H7 (cell line): Measurements from ENCODE around the gene SCYL3. TPM values are rescaled to one million over a fixed set of nuclear protein-coding genes. Genes with fewer than 3 reads are reported as not detected.
"Not testable (repeated sequence)": the region's sequence is repeated elsewhere in the genome, so short reads cannot be mapped to it uniquely, and the experiment has no call there.

Experiments
- DNase-seq: peaks from one replicate; pipeline ENCODE4 v3.0.0; 2012
- H3K27me3 ChIP-seq: 2 replicates; pipeline ENCODE4 v1.6.0; 2011; ENCODE audit warnings: mild to moderate bottlenecking, low read length; ENCODE audit not compliant: control insufficient read depth, insufficient read depth
- H3K36me3 ChIP-seq: replicated peaks from 2 replicates; pipeline ENCODE4 v1.5.1; 2011; ENCODE audit warnings: low read length; ENCODE audit not compliant: control insufficient read depth, insufficient read depth
- H3K4me3 ChIP-seq: 2 replicates; pipeline ENCODE4 v1.5.1; 2011; ENCODE audit warnings: low read depth, mild to moderate bottlenecking, control low read depth, low read length, moderate library complexity; ENCODE audit not compliant: insufficient read depth
- total RNA-seq: library from RNA; depleted of rRNA; stranded (reverse); fragments of >200 nt; shearing (Covaris generic); gene quantifications from 2 replicates; pipeline ENCODE4 v1.2.3, GENCODE V29; 2014

The SCYL3 gene
- total RNA-seq, 1 experiment from 2014 or later, result 5.9 TPM

GRCh38 chr1:169869426-169869825 is 24.3 kb downstream of the SCYL3 start:
- H3K4me3 ChIP-seq, result no peak overlapping the region
- no peak for DNase-seq
- H3K36me3 ChIP-seq, result peaks cover 23% of the 10 kb centered on the region

DNA sequence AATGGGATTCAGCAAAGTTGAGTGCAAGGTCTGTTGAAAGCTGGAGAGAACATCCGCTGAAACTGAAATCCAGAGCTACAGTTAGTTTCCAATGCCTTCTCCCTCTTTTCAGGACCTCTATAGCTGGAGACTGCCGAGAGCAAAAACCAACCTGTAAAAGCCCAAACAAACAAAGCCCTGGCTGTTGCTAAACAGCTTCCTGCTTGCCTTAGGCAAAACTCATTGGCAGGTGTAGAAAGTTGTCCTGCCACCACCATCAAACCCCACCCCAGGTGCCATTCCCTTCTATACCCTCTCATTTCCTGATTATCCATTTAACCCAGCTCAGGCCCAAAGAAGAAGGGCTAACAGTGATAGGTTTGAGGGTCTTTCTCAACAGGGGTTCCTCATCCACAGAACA is 24.7 kb downstream of the SCYL3 start:
- DNase-seq, result no peak
- Histone ChIP-seq H3K4me3 (no peak overlapping the region), H3K36me3 (peaks cover 19% of the 10 kb centered on the region), H3K27me3 (no peaks in the 10 kb centered on the region)

More at GRCh38 chr1:169869426-169869825, 24.3 kb downstream of the SCYL3 start:
- no peaks in the 10 kb centered on the region for H3K27me3 ChIP-seq

DNA sequence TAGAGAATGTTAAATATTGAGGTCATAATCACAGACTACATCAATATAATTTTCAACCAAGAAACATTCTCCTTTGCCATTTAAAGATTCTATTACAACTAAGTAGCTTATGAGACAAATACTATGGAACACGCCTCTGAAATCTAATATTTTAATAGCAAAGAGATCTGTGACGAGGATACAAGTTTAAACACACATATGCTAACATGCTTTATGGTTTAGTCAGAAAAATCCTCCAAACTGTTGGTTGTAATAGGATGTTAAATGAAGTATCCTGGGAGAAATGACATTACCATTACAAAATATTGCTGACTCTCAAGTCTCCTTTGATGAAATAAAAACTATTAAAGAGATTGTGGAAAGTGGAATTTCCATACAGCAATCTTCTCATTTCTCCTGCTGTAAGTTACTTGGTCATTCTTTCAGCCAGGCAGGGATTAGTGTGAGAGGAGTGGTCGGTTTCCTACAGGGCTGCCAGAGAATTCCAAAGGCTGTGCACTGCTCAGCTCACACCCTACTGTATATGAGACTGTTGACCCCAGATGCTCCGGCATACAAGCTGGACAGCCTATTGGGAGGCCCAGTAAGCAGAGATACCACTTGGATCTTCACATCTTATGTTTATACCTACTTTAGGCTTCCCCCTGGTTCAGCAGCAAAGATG is 26.6 kb downstream of the SCYL3 start:
- no peak for DNase-seq
- H3K36me3 ChIP-seq, result peaks cover 9% of the 10 kb centered on the region
- no peak overlapping the region for H3K4me3 ChIP-seq
- H3K27me3 ChIP-seq, result no peaks in the 10 kb centered on the region

DNA sequence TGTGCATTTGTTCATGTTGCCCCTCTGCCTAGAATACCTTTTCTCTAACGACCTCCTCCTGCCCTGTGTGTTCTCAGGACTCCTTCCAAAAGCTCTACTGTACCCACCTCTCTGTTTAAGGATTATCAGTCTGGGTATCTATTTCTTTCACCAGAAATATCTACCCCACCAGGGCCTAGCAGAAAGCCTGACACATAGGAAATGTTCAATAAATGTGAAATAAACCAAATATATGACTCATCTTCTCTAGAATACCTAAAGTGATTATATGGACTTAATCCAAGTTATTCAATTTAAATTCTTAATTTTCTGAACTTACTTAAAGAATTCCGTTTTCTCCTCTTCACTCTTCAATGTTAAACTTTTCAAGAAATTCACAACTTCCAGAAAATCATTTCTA is 27.1 kb downstream of the SCYL3 start:
- Histone ChIP-seq H3K27me3 (no peaks in the 10 kb centered on the region), H3K4me3 (no peak overlapping the region), H3K36me3 (peaks cover 7% of the 10 kb centered on the region)
- DNase-seq, result no peak

DNA sequence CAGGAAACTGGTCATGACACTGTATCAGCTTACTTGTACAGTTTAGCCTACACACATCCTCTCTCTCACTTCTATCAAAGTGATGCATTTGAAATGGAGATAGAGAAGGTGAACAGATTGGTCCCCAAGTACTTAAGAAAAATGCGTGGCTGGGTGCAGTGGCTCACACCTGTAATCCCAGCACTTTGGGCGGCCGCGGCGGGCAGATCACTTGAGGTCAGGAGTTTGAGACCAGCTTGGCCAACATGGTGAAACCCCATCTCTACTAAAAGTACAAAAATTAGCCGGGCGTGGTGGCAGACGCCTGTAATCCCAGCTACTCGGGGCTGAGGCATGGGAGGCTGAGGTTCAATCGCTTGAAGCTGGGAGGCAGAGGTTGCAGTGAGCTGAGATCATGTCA is 29.2 kb downstream of the SCYL3 start:
- H3K36me3 ChIP-seq, DNase-seq, H3K4me3 ChIP-seq, H3K27me3 ChIP-seq: not testable (repeated sequence)

DNA sequence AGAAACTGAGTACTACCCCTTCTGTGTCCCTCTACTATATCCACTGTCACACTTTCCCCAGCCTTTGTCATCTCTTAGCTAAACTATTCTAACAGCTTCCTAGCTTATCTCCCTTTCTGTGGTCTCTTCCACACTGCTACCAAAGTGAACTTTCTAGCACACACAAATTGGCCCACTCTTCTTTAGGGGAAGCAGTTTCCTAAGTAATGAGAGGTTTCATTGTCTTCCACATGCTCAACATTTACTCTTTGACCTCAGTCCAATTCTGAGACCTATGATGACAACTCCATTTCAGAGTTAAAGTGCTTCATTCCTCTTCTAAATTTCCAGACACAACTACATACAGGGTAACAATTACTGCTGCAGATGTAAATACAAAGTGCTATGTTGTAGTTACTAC is 32.9 kb downstream of the SCYL3 start:
- Histone ChIP-seq H3K36me3 (peaks cover 2% of the 10 kb centered on the region), H3K4me3 (no peak overlapping the region), H3K27me3 (no peaks in the 10 kb centered on the region)
- no peak for DNase-seq

- no peak for DNase-seq
- Histone ChIP-seq H3K4me3 (no peak overlapping the region), H3K36me3 (peaks cover 3% of the 10 kb centered on the region), H3K27me3 (no peaks in the 10 kb centered on the region)
These were observed 33.5 kb downstream of the SCYL3 start for GRCh38 chr1:169860187-169860586.

GRCh38 chr1:169859001-169859400 is 34.7 kb downstream of the SCYL3 start:
- DNase-seq, result no peak
- no peaks in the 10 kb centered on the region for H3K27me3 ChIP-seq
- H3K36me3 ChIP-seq, result peaks cover 6% of the 10 kb centered on the region
- no peak overlapping the region for H3K4me3 ChIP-seq

DNA sequence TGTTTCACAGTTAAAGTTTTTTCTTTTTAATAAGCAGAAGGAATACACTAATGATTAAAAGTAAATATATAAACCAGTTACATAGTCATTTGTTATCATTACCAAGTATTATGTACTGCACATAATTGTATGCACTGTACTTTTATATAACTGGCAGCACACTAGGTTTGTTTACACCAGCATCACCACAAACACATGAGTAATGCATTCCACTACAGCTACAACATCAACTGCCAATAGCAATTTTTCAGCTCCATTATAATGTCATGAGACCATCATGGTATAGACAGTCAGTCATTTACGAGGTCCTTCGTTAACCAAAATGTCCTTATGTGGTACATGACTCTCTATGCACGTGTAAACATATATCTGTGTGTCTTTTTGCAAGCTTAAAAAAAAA is 35.2 kb downstream of the SCYL3 start:
- no peak for DNase-seq
- H3K27me3 ChIP-seq, result no peaks in the 10 kb centered on the region
- H3K4me3 ChIP-seq, result no peak overlapping the region
- peaks cover 7% of the 10 kb centered on the region for H3K36me3 ChIP-seq

- peaks cover 13% of the 10 kb centered on the region for H3K36me3 ChIP-seq
- H3K4me3 ChIP-seq, result no peak overlapping the region
- DNase-seq, result no peak
- no peaks in the 10 kb centered on the region for H3K27me3 ChIP-seq
These were observed 40.4 kb downstream of the SCYL3 start for GRCh38 chr1:169853341-169853740.

DNA sequence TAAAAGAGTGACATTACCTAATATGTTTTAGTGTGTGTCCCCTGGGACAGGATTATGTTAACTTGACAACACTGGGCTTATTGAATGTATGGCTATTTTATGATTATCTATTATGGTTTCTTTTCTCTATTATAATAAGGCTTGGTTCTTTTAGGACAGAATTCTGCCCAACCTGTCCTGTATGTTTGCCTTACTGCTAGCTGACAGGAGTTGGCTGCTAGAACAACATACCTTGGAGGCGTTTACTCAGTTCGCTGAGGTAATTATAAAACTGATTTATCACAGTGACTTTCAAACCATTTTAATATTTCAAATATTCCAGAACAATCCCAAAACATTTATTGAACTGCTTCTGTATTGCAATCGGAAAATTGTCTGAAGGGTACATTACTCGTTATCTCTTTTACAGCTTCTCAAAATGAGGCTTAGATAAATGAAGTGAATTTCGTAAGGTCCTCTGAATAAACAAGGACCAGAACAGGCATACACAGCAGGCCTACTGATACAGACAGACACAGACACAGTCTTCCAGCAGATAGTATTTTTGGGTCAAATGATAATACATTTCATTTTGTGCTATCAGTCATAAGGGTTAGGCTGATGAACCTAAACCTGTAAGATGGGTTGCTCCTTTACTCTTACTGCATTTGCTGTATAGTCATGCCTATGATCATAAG is 44.2 kb downstream of the SCYL3 start:
- Histone ChIP-seq H3K27me3 (no peaks in the 10 kb centered on the region), H3K36me3 (peaks cover 11% of the 10 kb centered on the region), H3K4me3 (no peak overlapping the region)
- no peak for DNase-seq

DNA sequence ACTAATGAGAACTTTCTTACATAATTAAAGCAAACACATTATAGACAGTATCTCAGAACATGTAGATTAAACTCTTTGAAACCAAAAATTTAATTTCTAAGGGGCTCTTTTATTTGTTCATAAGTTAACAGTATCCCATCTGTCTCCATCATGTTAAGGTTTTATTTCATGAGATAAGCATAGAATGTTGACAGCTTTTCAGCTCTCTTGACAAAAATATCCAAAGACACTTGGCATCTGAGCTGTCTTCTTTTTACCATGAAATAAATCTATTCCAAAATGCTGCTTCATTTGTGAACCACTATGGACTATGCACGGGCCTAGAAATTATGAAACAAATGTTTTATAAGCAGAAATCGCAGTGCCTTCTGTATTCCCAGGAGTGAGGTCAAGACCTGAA is 45.2 kb downstream of the SCYL3 start:
- H3K27me3 ChIP-seq, result no peaks in the 10 kb centered on the region
- no peak overlapping the region for H3K4me3 ChIP-seq
- DNase-seq, result no peak
- peaks cover 9% of the 10 kb centered on the region for H3K36me3 ChIP-seq

GRCh38 chr1:169844941-169845608 is 48.6 kb downstream of the SCYL3 start:
- H3K36me3 ChIP-seq, result peaks cover 4% of the 10 kb centered on the region
- no peaks in the 10 kb centered on the region for H3K27me3 ChIP-seq
- no peak for DNase-seq
- H3K4me3 ChIP-seq, result no peak overlapping the region

GRCh38 chr1:169838942-169839341 is 54.8 kb downstream of the SCYL3 start:
- no peak for DNase-seq
- Histone ChIP-seq H3K36me3 (peaks cover 5% of the 10 kb centered on the region; the same call in 1 of the 2 replicates), H3K27me3 (no peaks in the 10 kb centered on the region), H3K4me3 (no peak overlapping the region)

- no peak for DNase-seq
- H3K36me3 ChIP-seq, result peaks cover 5% of the 10 kb centered on the region; the same call in 1 of the 2 replicates
- H3K4me3 ChIP-seq, result no peak overlapping the region
- H3K27me3 ChIP-seq, result no peaks in the 10 kb centered on the region
These were observed 57.5 kb downstream of the SCYL3 start for GRCh38 chr1:169836198-169836597.
